CD4-positive, alpha-beta T cell treated with Interleukin-12 subunit alpha and Interleukin-12 subunit beta, for 1 hour (primary cell): Measurements from ENCODE around the gene SULF2.

Experiments
- DNase-seq: peaks from one replicate; pipeline ENCODE4 v3.0.0-alpha.2; 2020

Gene SULF2

GRCh38 chr20:47760686-47761481 is 24.4 kb downstream of the SULF2 start:
- no peak for DNase-seq

GRCh38 chr20:47758517-47759450 is 26.5 kb downstream of the SULF2 start:
- no peak for DNase-seq

GRCh38 chr20:47757145-47758035 is 27.9 kb downstream of the SULF2 start:
- DNase-seq: no peak

- DNase-seq: no peak
Observed at GRCh38 chr20:47754946-47755652, 30.2 kb downstream of the SULF2 start.

GRCh38 chr20:47754388-47754715 is 30.9 kb downstream of the SULF2 start:
- DNase-seq: no peak

- DNase-seq: no peak
Observed at GRCh38 chr20:47753576-47754387, 31.5 kb downstream of the SULF2 start.

- no peak for DNase-seq
Observed at GRCh38 chr20:47751449-47751848, 33.8 kb downstream of the SULF2 start.

GRCh38 chr20:47749339-47749738 is 35.9 kb downstream of the SULF2 start:
- DNase-seq: no peak

- no peak for DNase-seq
Observed at GRCh38 chr20:47748823-47749222, 36.5 kb downstream of the SULF2 start.

- DNase-seq: no peak
Observed at GRCh38 chr20:47748069-47748468, 37.2 kb downstream of the SULF2 start.

- DNase-seq: no peak
Observed at GRCh38 chr20:47747669-47748031, 37.6 kb downstream of the SULF2 start.

- no peak for DNase-seq
Observed at GRCh38 chr20:47744803-47745202, 40.5 kb downstream of the SULF2 start.

- no peak for DNase-seq
Observed at GRCh38 chr20:47743671-47744070, 41.6 kb downstream of the SULF2 start.

GRCh38 chr20:47741669-47742608 is 43.3 kb downstream of the SULF2 start:
- DNase-seq: no peak

- DNase-seq: peak; percentile 33
Observed at GRCh38 chr20:47740862-47741184, 44.5 kb downstream of the SULF2 start.

- DNase-seq: no peak
Observed at GRCh38 chr20:47740121-47740861, 45.0 kb downstream of the SULF2 start.

- DNase-seq: no peak
Observed at GRCh38 chr20:47737923-47738322, 47.4 kb downstream of the SULF2 start.

GRCh38 chr20:47736570-47737152 is 48.6 kb downstream of the SULF2 start:
- no peak for DNase-seq
